Spleen (tissue), 7 donors: Measurements from ENCODE around the gene SIVA1.

Source experiments
- POLR2A ChIP-seq, 3 donors: fragments of 450-650 bp; IDR thresholded peaks; one replicate each; pipeline ENCODE4 v1.5.1; 2017; ENCODE audit warnings: antibody characterized with exemption in 3 of 3, mild to moderate bottlenecking in 1 of 3
- POLR2AphosphoS5 ChIP-seq, 3 donors: sonication (generic); formaldehyde crosslinking; IDR thresholded peaks; one replicate each; pipeline ENCODE4 v1.5.1; 2017; ENCODE audit warnings: antibody characterized with exemption in 3 of 3
- TF ChIP-seq, protein P1 (sequence below), 11 experiments: fragments of 200-600 bp in 7 of 11; fragments of 450-650 bp in 4 of 11; sonication (generic) in 4 of 11; IDR thresholded peaks in 8 of 11; conservative IDR thresholded peaks in 3 of 11; 1 replicate in 7 of 11; 2 replicates in 4 of 11; pipeline versions ENCODE4 v1.4.0 to v1.8.0; 2016 to 2021; ENCODE audit warnings: antibody characterized with exemption in 11 of 11, inconsistent platforms in 4 of 11, mild to moderate bottlenecking in 1 of 11
- donor health status: DM: no; HTN: no; CAD: no; lungs with moderate emphysema.
- donor health status: DM: no; HTN: no; CAD: no.
- donor health status: DM: no; HTN: no; CAD: no.

DNA sequence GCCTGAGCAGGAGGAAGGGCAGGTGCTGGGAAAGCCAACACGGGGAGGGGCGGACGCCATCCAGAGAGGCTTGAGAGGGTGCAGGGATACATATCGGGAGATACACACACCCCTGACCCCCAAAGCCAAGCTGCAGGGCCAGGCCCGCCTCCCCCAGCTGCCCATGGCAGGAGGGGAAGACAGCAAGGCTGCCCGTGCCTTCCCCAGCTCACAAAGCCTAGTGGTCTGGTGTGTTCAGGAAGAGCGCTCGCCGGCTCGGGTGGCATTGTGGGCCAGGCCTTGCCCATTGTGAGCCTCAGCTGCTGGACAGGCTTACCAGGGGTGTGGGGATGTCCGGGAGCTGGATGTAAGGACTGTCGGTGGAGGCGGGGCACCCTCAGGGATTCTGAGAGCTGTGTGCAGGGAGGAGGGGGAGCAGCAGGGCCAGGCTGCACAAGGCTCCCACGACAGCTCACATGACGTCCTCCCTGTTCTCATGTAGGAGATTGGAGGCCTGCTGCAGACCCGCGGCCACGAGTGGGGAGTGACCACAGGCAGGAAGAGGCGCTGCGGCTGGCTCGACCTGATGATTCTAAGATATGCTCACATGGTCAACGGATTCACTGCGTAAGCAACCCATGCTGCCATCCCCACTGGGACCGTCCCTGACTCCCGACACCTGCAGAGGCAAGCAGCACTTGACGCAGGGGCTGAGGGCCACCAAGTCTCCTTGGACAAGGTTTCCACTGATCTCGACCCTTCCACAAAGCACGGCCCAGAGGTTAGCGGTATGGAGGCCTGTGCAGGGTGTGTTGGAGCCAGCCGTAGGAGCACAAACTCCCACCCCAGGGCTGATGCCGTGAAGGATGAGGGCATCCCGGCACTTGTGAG is 10.1 kb upstream of the SIVA1 start:
- TF ChIP-seq POLR2A (IDR thresholded peaks at IDR 0.05) (no peak), POLR2AphosphoS5 (IDR thresholded peaks at IDR 0.05) (no peak)
- TF ChIP-seq, protein P1, sequence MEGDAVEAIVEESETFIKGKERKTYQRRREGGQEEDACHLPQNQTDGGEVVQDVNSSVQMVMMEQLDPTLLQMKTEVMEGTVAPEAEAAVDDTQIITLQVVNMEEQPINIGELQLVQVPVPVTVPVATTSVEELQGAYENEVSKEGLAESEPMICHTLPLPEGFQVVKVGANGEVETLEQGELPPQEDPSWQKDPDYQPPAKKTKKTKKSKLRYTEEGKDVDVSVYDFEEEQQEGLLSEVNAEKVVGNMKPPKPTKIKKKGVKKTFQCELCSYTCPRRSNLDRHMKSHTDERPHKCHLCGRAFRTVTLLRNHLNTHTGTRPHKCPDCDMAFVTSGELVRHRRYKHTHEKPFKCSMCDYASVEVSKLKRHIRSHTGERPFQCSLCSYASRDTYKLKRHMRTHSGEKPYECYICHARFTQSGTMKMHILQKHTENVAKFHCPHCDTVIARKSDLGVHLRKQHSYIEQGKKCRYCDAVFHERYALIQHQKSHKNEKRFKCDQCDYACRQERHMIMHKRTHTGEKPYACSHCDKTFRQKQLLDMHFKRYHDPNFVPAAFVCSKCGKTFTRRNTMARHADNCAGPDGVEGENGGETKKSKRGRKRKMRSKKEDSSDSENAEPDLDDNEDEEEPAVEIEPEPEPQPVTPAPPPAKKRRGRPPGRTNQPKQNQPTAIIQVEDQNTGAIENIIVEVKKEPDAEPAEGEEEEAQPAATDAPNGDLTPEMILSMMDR (IDR thresholded peaks at IDR 0.05 in 8 of 11, conservative IDR thresholded peaks at IDR 0.05 in 3 of 11): no peak
